Measurements from ENCODE around the gene MAPK9. TPM values are rescaled to one million over a fixed set of nuclear protein-coding genes. Genes with fewer than 3 reads are reported as not detected.

The MAPK9 gene
- total RNA-seq, 1 donor from 2014 or later = 36.1 TPM

DNA sequence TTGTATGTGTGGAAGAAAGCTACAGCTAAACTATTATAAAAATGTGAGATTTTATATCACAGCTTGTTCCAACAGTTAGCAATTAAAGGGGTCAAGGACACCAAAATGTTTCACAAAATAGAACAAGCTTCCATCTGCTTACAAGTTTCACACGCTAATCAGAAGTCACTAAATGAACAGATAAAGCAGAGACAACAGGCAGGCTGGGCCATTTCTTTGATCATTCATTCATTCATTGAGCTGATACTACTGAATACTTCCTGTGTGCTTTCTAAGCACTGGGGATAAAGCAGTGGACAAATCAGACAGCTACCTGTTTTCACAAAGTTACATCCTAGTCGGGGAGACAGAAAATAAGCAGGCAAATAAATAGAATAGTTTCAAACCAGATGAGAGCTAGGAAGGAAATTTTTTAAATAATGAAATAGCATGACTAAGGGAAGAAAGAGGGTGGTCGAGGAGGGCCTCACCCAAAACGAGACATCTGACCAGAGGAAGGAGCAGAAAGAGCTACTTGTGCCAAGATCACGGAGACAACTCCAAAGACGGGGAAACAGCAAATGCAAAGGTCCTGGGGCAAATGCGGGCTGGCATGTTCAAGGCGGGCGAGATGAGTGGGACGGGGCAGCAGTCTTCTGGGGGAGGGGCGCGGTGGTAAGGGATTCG, 1.2 kb downstream of the MAPK9 start:
- Mint-ChIP-seq H3K27me3 (ENCODE audit: low read depth) (no peaks in the 10 kb centered on the region), H3K4me3 (peak overlapping the region; percentile 91), H3K36me3 (ENCODE audit: low read depth) (peaks cover 12% of the 10 kb centered on the region), H3K4me1 (peaks cover 25% of the 10 kb centered on the region), H3K27ac (ENCODE audit: unreplicated experiment) (no peak overlapping the region), H3K9me3 (no peaks in the 10 kb centered on the region)
- DNase-seq (ENCODE audit: low read depth, low spot score) = no peak
- TF ChIP-seq, protein P1, sequence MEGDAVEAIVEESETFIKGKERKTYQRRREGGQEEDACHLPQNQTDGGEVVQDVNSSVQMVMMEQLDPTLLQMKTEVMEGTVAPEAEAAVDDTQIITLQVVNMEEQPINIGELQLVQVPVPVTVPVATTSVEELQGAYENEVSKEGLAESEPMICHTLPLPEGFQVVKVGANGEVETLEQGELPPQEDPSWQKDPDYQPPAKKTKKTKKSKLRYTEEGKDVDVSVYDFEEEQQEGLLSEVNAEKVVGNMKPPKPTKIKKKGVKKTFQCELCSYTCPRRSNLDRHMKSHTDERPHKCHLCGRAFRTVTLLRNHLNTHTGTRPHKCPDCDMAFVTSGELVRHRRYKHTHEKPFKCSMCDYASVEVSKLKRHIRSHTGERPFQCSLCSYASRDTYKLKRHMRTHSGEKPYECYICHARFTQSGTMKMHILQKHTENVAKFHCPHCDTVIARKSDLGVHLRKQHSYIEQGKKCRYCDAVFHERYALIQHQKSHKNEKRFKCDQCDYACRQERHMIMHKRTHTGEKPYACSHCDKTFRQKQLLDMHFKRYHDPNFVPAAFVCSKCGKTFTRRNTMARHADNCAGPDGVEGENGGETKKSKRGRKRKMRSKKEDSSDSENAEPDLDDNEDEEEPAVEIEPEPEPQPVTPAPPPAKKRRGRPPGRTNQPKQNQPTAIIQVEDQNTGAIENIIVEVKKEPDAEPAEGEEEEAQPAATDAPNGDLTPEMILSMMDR (conservative IDR thresholded peaks at IDR 0.05) = no peak

DNA sequence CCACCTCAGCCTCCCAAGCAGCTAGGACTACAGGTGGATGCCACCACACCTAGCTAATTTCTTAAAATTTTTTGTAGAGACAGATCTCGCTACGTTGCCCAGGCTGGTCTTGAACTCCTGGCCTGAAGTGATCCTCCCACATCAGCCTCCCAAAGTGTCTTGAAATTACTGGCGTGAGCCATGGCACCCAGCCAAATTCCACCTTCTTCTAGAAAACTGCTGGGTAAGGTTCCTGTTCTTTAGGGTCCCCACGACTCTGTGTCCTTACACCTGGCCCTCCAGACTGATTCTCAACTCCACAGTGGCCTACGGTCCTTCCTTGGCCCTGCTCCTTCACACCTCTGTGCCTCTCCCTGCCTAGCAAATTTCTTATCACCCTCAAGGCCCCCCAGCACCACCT, 1.9 kb downstream of the MAPK9 start:
- H3K27me3 Mint-ChIP-seq (ENCODE audit: low read depth) = no peaks in the 10 kb centered on the region
- TF ChIP-seq, protein P1 (conservative IDR thresholded peaks at IDR 0.05) = no peak
- peaks cover 17% of the 10 kb centered on the region for H3K36me3 Mint-ChIP-seq (ENCODE audit: low read depth)
- peak overlapping the region; percentile 91 for H3K4me3 Mint-ChIP-seq
- no peaks in the 10 kb centered on the region for H3K9me3 Mint-ChIP-seq
- no peak for DNase-seq (ENCODE audit: low read depth, low spot score)
- H3K4me1 Mint-ChIP-seq = peaks cover 30% of the 10 kb centered on the region
- no peak overlapping the region for H3K27ac Mint-ChIP-seq (ENCODE audit: unreplicated experiment)

DNA sequence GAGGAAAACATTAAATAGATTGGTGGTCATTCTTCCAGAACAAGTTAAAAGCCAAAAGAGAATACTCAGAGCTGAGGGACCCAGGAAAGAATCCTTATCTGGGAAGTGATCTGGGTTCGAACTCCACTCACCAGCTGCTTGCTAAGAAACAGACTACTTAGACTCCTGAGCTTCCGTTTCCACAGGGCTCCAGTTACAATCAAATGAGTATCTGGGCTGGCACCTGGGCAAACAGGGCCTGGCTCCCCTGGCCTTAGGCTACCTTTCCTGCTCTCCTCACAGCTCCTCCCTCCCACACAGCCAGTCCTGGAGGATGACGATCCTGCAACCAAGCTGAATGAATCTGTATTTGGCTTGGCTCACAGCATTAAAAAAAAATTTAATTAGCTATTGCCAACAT, 2.5 kb downstream of the MAPK9 start:
- no peaks in the 10 kb centered on the region for H3K9me3 Mint-ChIP-seq
- H3K4me1 Mint-ChIP-seq = peaks cover 35% of the 10 kb centered on the region
- peak overlapping the region; percentile 91 for H3K4me3 Mint-ChIP-seq
- H3K27me3 Mint-ChIP-seq (ENCODE audit: low read depth) = no peaks in the 10 kb centered on the region
- TF ChIP-seq, protein P1 (conservative IDR thresholded peaks at IDR 0.05) = no peak
- DNase-seq (ENCODE audit: low read depth, low spot score) = no peak
- H3K27ac Mint-ChIP-seq (ENCODE audit: unreplicated experiment) = no peak overlapping the region
- H3K36me3 Mint-ChIP-seq (ENCODE audit: low read depth) = peaks cover 19% of the 10 kb centered on the region

DNA sequence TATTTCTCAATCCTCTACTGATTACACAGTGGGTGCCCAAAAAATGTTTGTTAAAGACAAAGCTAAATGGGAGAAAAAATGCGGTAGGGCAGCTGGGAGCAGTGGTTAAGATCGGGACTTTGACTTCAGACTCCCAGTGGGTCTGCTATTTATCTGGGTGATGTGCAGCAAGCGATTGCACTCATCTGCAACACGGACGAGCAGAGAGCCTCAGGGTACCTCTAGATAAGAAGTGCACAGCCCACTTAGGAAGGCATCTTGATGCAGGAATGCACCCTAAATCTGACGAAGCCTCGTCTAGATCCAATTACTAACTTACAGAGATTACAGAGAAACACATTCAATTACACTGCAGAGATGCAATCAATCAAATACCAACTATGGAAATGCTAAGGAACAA, 4.0 kb downstream of the MAPK9 start:
- no peaks in the 10 kb centered on the region for H3K27me3 Mint-ChIP-seq (ENCODE audit: low read depth)
- no peaks in the 10 kb centered on the region for H3K9me3 Mint-ChIP-seq
- H3K27ac Mint-ChIP-seq (ENCODE audit: unreplicated experiment) = no peak overlapping the region
- peak overlapping the region; percentile 1 for H3K4me3 Mint-ChIP-seq
- H3K4me1 Mint-ChIP-seq = peaks cover 27% of the 10 kb centered on the region
- TF ChIP-seq, protein P1 (conservative IDR thresholded peaks at IDR 0.05) = no peak
- DNase-seq (ENCODE audit: low read depth, low spot score) = no peak
- H3K36me3 Mint-ChIP-seq (ENCODE audit: low read depth) = peaks cover 19% of the 10 kb centered on the region

DNA sequence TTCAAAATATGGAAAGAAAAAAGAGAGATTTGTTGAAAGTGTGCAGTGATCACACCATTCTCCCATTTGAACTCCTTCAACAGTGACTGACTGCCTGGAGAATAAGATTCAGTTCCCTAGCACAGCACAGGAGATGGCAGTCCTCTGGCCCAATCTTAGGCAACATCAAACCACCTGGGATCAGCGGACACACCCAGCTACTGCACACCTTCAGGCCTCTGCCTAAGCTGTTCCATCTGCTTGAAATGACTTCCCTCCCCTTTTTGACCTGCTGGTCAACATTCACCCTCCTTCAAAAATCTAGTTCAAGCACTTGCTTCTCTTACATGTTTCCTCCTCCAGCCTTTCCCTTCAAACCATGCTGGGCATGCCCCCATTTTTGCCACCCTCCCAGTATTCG, 4.5 kb downstream of the MAPK9 start:
- Mint-ChIP-seq H3K9me3 (no peaks in the 10 kb centered on the region), H3K27me3 (ENCODE audit: low read depth) (no peaks in the 10 kb centered on the region), H3K4me1 (peaks cover 23% of the 10 kb centered on the region), H3K27ac (ENCODE audit: unreplicated experiment) (no peak overlapping the region), H3K36me3 (ENCODE audit: low read depth) (peaks cover 19% of the 10 kb centered on the region), H3K4me3 (peak overlapping the region; percentile 10)
- TF ChIP-seq, protein P1 (conservative IDR thresholded peaks at IDR 0.05) = no peak
- no peak for DNase-seq (ENCODE audit: low read depth, low spot score)

Data from neural crest cell (in vitro differentiated cells).